Uterus (tissue), 2 donors: ENCODE measurements around the gene ADSL.

Experiments used
- POLR2A ChIP-seq, 2 donors: fragments of 450-650 bp; IDR thresholded peaks; one replicate each; pipeline ENCODE4 v1.6.1; 2016; ENCODE audit warnings: antibody characterized with exemption in 2 of 2, mild to moderate bottlenecking in 1 of 2, moderate library complexity in 1 of 2
- TF ChIP-seq, protein P1 (sequence below), 4 experiments: fragments of 200-600 bp in 2 of 4; fragments of 450-650 bp in 2 of 4; sonication (generic) in 2 of 4; IDR thresholded peaks; one replicate each; pipeline ENCODE4 v1.5.1; 2016 to 2019; ENCODE audit warnings: antibody characterized with exemption in 4 of 4, mild to moderate bottlenecking in 2 of 4, moderate library complexity in 1 of 4

DNA sequence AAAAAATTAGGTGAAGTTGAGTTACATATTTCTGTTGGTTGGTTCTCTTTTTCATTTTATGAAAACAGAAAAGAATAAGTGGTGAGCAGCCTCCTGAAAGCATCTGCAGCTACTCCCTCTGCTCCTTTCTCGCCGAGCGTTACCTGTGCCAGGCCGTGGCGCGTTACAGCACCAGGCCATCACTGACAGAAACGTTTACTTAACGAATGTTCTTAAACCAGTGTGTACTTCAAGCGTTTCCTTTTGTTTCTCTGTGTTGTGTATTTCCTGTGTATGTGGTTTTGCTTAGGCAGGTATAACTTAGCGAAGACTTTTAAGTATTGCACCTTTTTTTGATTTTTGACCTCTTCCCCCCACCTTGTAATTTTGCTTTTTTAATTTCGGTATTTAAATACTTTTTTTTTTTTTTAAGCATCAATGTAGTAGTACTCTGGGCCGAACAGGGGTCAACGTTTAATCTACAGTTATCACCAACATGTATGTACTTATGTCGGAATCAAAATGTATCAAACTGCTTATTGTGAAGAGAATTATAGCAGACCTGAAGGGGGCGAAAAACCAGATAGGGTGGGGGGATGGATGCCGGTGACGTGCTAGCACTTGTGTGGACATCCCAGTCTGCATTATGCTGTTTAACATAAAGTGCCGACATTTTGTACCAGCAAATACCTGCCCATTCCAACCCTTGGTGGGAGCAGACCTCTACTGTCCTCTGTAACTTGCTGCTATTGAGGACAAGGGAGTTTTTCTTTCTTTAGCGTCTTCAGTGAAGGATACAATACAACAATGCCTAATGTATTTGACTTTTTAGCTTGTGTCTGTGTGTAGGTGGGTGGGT, 21.6 kb upstream of the ADSL start:
- TF ChIP-seq, protein P1, sequence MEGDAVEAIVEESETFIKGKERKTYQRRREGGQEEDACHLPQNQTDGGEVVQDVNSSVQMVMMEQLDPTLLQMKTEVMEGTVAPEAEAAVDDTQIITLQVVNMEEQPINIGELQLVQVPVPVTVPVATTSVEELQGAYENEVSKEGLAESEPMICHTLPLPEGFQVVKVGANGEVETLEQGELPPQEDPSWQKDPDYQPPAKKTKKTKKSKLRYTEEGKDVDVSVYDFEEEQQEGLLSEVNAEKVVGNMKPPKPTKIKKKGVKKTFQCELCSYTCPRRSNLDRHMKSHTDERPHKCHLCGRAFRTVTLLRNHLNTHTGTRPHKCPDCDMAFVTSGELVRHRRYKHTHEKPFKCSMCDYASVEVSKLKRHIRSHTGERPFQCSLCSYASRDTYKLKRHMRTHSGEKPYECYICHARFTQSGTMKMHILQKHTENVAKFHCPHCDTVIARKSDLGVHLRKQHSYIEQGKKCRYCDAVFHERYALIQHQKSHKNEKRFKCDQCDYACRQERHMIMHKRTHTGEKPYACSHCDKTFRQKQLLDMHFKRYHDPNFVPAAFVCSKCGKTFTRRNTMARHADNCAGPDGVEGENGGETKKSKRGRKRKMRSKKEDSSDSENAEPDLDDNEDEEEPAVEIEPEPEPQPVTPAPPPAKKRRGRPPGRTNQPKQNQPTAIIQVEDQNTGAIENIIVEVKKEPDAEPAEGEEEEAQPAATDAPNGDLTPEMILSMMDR (IDR thresholded peaks at IDR 0.05): no peak
- TF ChIP-seq POLR2A (IDR thresholded peaks at IDR 0.05): no peak
